ENCODE results near the gene AAMDC.
"Not testable (repeated sequence)": the region's sequence is repeated elsewhere in the genome, so short reads cannot be mapped to it uniquely, and the experiment has no call there.

- TF ChIP-seq EZH2 (IDR thresholded peaks at IDR 0.05; ENCODE audit: borderline replicate concordance, insufficient read depth, low read length, poor library complexity, severe bottlenecking); CTCF (IDR thresholded peaks at IDR 0.05; ENCODE audit: poor library complexity, severe bottlenecking); REST (IDR thresholded peaks at IDR 0.05; ENCODE audit: borderline replicate concordance); TAF1 (IDR thresholded peaks at IDR 0.05; ENCODE audit: low read depth); EP300 (conservative IDR thresholded peaks at IDR 0.05; ENCODE audit: poor library complexity, severe bottlenecking): not testable (repeated sequence)
Measured at GRCh38 chr11:77894949-77895348, 74.0 kb downstream of the AAMDC start.

Measured in neural cell (in vitro differentiated cells).